ENCODE results near the gene CNNM4. TPM values are rescaled to one million over a fixed set of nuclear protein-coding genes. Genes with fewer than 3 reads are reported as not detected.

CNNM4 gene
- polyA plus RNA-seq, 1 donor, result 17.9 TPM

DNA sequence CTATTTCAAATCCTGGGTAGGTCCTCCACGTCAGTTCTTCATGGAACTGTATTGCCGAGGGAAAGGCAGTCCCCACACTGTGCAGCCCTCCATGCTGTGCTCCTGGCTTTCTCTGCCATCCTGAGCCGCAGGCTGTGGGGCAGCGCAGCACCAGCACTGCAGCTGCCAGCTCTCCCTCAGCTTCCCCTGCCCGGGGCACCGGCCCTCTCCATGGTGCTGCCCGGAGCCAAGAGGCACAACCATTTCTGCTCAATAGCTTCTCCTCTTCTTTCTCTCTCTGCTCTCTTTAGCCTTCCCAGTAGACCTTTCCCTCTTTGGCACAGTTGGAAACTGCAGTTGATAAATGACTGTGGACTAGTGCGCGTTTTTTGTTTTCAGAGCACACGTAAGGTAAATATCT, 71.0 kb downstream of the CNNM4 start:
- no peak overlapping the region for H3K4me3 ChIP-seq (ENCODE audit: low read length)
- peaks cover 14% of the 10 kb centered on the region for H3K4me1 ChIP-seq (ENCODE audit: control insufficient read depth, insufficient read depth, low read length)
- H3K9me3 ChIP-seq (ENCODE audit: control insufficient read depth, low read depth, low read length), result no peaks in the 10 kb centered on the region
- DNase-seq, result no peak
- no CpG with 5 or more reads among the region's 10 CpGs for WGBS (ENCODE audit: insufficient coverage, low lambda C conversion rate)
- peaks cover 76% of the 10 kb centered on the region for H3K36me3 ChIP-seq (ENCODE audit: control insufficient read depth, insufficient read depth, low read length)
- no peaks in the 10 kb centered on the region for H3K27me3 ChIP-seq (ENCODE audit: control insufficient read depth, insufficient read depth, low read length)
- H3K27ac ChIP-seq (ENCODE audit: low read length), result no peak overlapping the region

DNA sequence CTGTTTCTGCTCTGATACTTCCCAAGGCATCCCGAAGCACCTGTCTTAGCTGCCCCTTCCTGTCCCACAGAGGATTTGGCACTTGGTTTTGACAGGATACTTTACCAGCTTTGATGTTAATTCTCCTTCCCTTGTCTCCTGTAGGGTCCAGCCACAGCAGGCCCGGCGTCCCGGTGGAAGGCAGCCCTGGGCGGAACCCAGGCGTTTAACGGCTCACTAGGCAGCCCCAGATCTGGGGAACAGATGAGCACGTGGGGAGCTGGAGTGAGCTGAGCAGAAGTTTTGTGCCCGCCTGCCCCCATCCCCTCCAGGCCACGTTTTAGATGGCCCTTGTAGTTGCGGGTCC, 71.7 kb downstream of the CNNM4 start:
- Histone ChIP-seq H3K36me3 (ENCODE audit: control insufficient read depth, insufficient read depth, low read length) (peaks cover 71% of the 10 kb centered on the region), H3K27ac (ENCODE audit: low read length) (no peak overlapping the region), H3K4me1 (ENCODE audit: control insufficient read depth, insufficient read depth, low read length) (peaks cover 14% of the 10 kb centered on the region), H3K4me3 (ENCODE audit: low read length) (no peak overlapping the region), H3K9me3 (ENCODE audit: control insufficient read depth, low read depth, low read length) (no peaks in the 10 kb centered on the region), H3K27me3 (ENCODE audit: control insufficient read depth, insufficient read depth, low read length) (no peaks in the 10 kb centered on the region)
- DNase-seq, result no peak
- no CpG with 5 or more reads among the region's 11 CpGs for WGBS (ENCODE audit: insufficient coverage, low lambda C conversion rate)

DNA sequence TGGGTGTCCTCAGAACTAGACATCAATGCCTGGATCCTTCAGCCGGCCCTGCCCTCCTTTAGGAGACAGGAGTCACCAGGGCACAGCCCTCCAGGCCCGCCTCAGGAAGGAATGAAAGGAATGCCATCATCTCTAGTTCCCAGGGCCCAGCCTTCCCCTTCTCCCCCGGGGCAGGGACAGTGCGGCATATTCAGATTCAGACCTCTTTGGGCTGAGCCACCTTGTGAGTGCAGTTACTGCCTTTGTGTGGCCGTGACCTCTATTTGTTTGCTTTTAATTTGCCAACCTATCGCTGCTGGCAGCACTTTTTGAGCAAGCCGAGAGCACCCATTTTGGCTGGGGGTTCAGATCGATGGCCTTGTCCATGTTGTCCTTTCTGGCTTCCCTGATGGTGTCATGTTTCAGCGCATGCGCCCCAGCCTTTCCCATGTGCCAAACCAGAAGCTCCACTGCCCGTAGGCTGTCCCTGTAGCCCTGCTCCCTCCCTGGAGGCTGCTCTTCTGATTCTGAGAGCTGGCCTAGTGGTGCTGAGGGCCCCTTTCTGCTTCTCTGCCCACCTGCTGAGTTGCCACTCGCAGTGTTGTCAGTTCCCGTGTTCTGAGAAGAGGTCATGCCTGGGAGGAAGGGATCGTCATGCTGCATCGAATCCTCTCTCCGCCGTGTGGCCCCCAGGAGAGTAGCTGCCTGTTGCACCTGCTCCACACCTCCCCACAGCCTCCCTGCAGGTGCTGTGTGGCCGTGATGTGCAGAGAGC, 72.2 kb downstream of the CNNM4 start:
- Histone ChIP-seq H3K9me3 (ENCODE audit: control insufficient read depth, low read depth, low read length) (no peaks in the 10 kb centered on the region), H3K27me3 (ENCODE audit: control insufficient read depth, insufficient read depth, low read length) (no peaks in the 10 kb centered on the region), H3K36me3 (ENCODE audit: control insufficient read depth, insufficient read depth, low read length) (peaks cover 70% of the 10 kb centered on the region), H3K27ac (ENCODE audit: low read length) (no peak overlapping the region), H3K4me1 (ENCODE audit: control insufficient read depth, insufficient read depth, low read length) (peaks cover 14% of the 10 kb centered on the region), H3K4me3 (ENCODE audit: low read length) (no peak overlapping the region)
- DNase-seq, result peak; percentile 40 to 48
- WGBS (ENCODE audit: insufficient coverage, low lambda C conversion rate), result no CpG with 5 or more reads among the region's 18 CpGs

DNA sequence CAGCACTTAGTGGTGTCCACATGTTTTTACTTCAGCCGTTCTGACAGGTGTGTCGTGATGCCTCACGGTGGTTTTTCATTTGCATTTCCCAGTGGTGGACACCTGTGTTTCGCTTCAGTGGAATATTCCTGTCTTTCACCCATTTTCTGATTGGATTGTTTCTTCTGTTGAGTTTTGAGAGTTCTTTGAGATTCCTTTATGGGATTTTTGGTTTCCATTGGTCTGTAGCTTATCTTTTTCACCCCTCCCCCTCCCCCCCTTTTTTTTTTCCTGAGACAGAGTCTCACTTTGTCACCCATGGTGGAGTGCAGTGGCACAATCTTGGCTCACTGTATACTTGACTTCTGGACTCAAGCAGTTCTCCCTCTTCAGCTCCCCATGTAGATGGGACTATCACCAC, 75.1 kb downstream of the CNNM4 start:
- peaks cover 19% of the 10 kb centered on the region for H3K4me1 ChIP-seq (ENCODE audit: control insufficient read depth, insufficient read depth, low read length)
- peaks cover 58% of the 10 kb centered on the region for H3K36me3 ChIP-seq (ENCODE audit: control insufficient read depth, insufficient read depth, low read length)
- no peaks in the 10 kb centered on the region for H3K27me3 ChIP-seq (ENCODE audit: control insufficient read depth, insufficient read depth, low read length)
- H3K27ac ChIP-seq (ENCODE audit: low read length), result no peak overlapping the region
- no CpG with 5 or more reads among the region's 4 CpGs for WGBS (ENCODE audit: insufficient coverage, low lambda C conversion rate)
- H3K4me3 ChIP-seq (ENCODE audit: low read length), result no peak overlapping the region
- DNase-seq, result no peak
- H3K9me3 ChIP-seq (ENCODE audit: control insufficient read depth, low read depth, low read length), result no peaks in the 10 kb centered on the region

DNA sequence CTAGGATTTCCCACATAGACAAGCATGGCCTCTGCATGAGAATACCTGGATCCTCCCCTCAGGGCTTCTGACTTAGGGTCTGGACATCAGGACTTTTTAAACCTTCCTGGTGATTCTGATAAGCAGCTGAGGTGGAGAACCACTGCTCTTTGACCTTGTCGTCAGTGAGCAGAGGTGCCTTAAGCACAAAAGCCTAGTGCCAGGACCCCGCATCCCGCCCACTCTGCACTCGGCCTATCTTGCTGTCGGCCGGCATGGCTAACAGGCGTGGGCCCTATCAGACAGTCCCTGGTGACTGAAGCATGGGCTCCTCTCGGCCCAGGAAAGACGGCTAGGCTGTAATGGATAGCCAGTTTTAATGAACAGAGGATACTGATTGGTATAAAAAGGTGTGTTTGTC, 76.9 kb downstream of the CNNM4 start:
- peaks cover 15% of the 10 kb centered on the region for H3K4me1 ChIP-seq (ENCODE audit: control insufficient read depth, insufficient read depth, low read length)
- no peak for DNase-seq
- H3K27me3 ChIP-seq (ENCODE audit: control insufficient read depth, insufficient read depth, low read length), result no peaks in the 10 kb centered on the region
- H3K9me3 ChIP-seq (ENCODE audit: control insufficient read depth, low read depth, low read length), result no peaks in the 10 kb centered on the region
- WGBS (ENCODE audit: insufficient coverage, low lambda C conversion rate), result no CpG with 5 or more reads among the region's 9 CpGs
- no peak overlapping the region for H3K27ac ChIP-seq (ENCODE audit: low read length)
- peaks cover 40% of the 10 kb centered on the region for H3K36me3 ChIP-seq (ENCODE audit: control insufficient read depth, insufficient read depth, low read length)
- no peak overlapping the region for H3K4me3 ChIP-seq (ENCODE audit: low read length)

DNA sequence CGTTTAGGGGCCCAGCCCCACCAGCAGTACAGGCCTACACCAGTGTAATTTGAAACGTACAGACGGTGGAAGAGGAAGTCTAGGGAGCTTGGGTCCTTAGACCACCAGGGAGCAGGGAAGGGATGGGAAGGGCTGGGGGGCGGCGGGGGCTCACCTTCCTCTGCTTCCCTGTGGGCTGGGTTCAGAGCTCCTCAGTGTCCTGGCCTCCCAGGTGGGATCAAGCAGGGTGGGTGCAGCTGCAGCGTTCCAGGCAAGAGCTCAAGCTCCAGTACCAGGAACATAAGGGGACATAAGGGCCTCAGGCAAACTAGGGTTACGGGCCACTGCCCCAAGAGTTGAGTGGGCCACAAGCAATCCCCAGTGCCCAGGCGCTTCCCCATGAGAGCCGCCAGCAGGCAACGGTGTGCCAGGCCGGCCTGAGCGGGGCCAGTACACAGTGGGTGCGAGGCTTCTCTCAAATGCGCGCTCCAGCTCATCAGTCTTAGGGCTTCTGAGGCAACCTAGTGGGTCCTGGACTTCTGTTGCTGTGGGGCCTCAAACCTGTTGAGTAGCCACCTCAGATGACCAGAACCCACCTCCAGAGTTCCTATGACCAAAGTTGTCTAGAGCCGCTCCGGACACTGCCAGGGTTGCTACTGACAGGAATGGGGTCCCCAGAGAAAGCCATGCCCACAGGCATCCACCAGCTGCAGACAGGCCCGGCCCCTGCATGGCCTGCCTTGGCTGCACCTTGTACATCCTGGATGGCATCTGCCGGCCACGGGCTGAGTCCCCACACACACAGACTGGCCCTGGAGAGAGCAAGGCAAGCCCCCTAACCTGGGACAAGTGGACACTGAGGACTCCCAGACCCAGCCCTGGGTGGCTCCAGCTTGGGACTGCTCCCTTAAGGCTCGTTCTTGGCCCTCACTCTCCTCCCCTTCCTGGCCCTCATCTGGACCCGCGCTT, 77.9 kb downstream of the CNNM4 start:
- H3K4me3 ChIP-seq (ENCODE audit: low read length), result no peak overlapping the region
- H3K4me1 ChIP-seq (ENCODE audit: control insufficient read depth, insufficient read depth, low read length), result peaks cover 5% of the 10 kb centered on the region
- peaks cover 36% of the 10 kb centered on the region for H3K36me3 ChIP-seq (ENCODE audit: control insufficient read depth, insufficient read depth, low read length)
- H3K9me3 ChIP-seq (ENCODE audit: control insufficient read depth, low read depth, low read length), result no peaks in the 10 kb centered on the region
- H3K27ac ChIP-seq (ENCODE audit: low read length), result no peak overlapping the region
- WGBS (ENCODE audit: insufficient coverage, low lambda C conversion rate), result no CpG with 5 or more reads among the region's 23 CpGs
- H3K27me3 ChIP-seq (ENCODE audit: control insufficient read depth, insufficient read depth, low read length), result no peaks in the 10 kb centered on the region
- no peak for DNase-seq

DNA sequence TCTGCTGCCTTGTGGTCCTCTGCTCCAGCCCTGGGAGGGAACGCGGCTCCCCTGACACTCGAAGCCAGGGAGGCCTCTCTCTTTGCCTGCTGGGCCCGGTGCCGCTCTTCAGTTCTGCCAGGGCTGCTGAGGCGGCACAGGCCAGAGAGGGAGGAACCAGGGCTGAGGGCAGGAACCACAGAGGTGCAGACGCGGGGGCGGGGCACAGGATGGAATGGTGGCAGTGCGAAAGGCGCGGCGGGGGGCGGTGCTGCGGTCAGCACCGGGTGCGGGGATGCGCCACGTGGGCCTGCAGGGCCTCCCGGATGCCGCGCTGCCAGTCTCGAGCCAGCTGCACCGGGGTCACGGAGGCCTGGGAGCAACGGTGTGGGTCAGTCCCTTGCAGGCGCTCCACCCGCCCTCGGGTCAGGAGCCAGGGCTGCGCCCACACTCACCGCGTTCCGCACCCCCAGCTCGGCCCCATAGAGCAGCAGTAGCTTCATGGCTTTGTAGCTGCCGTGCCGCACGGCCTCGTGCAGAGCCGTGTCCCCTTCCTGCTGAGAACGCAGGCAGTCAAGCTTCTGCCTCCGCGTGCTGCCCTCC, 78.7 kb downstream of the CNNM4 start:
- Histone ChIP-seq H3K4me3 (ENCODE audit: low read length) (no peak overlapping the region), H3K27me3 (ENCODE audit: control insufficient read depth, insufficient read depth, low read length) (no peaks in the 10 kb centered on the region), H3K27ac (ENCODE audit: low read length) (no peak overlapping the region), H3K36me3 (ENCODE audit: control insufficient read depth, insufficient read depth, low read length) (peaks cover 37% of the 10 kb centered on the region), H3K9me3 (ENCODE audit: control insufficient read depth, low read depth, low read length) (no peaks in the 10 kb centered on the region), H3K4me1 (ENCODE audit: control insufficient read depth, insufficient read depth, low read length) (peaks cover 5% of the 10 kb centered on the region)
- WGBS (ENCODE audit: insufficient coverage, low lambda C conversion rate), result no CpG with 5 or more reads among the region's 42 CpGs
- DNase-seq, result peak in 1 of 2 donors; percentile 34

DNA sequence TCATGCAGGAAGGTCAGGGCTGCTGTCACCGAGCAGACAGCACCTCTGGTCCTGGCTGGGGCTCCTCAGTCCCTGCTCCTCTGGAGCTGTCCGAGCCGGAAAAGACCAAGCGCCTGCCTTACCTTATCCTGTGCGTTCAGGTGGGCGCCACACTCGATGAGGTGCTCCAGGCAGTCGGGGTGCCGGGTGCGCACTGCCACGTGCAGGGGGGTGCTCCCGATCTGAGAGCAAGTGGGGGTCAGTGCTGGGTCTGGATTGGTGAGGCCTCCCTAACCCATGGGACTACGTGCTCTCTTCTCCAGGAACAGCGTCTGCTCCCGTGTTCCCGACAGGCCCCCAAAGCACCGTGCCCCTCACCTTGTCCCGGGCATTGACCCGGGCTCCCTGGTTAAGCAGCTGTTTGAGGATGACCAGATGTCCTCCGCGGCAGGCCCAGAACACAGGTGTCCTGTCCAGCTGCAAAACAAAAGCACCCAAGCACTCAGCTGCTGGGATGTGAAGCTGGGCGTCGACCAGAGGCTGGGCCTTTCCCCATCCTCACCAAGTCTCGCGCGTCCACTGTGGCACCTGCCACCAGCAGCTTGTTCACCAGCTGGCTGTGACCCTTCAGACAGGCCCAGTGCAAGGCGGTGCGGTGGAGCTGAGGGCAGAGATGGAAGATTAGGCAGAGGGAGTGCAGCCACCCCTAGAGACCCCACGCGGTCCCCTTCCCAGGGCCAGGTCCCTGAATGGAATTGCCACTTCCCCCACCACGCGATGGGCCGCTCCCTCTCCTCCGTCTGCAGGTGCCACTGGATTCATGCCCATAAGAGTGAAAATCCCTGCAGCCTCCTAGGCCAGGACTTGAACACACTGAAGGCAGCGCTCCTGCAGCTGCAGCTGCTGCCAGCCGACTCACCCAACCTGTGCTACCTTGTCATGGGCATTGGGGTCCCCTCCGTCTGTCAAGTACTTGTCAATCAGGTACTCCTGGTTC, 79.5 kb downstream of the CNNM4 start:
- H3K36me3 ChIP-seq (ENCODE audit: control insufficient read depth, insufficient read depth, low read length), result peaks cover 31% of the 10 kb centered on the region
- no CpG with 5 or more reads among the region's 37 CpGs for WGBS (ENCODE audit: insufficient coverage, low lambda C conversion rate)
- DNase-seq, result no peak

DNA sequence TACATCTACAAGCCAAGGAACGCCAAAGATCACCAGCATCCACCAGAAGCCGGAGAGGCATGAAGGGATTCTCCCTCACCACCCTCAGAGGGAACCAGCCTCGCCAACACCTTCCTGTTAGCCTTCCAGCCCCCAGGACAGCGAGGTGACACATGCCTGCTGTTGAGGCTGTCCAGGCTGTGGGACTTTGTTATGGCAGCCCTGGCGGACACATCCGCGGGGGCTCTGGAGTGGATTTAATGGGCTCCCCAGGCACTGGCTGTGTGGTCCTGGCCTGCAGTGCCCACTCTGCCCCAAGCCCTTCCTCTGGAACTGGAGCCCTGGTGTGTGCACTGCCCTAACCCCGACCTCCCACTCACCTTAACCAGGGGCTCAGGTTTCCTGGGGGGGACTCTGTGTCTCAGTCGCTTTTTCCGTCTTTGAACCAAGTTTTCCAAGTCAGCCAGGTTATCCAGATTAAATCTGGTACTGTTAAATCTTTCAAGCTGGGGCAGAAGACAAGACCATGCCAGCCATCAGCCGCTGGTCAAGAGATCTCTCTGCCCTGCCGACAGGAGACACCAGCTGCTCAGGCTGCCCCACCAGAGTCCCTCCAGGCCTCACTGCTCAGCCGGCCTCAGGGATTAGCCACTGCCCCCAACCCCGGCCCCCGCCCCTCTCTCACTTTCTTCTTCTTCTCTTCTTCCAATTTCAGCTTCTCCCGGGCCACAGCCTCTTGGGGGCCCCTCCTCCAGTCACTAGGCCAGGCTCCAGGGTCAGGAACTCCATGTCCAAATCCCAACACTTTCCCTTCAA, 81.2 kb downstream of the CNNM4 start:
- H3K4me1 ChIP-seq (ENCODE audit: control insufficient read depth, insufficient read depth, low read length), result peaks cover 5% of the 10 kb centered on the region
- H3K4me3 ChIP-seq (ENCODE audit: low read length), result no peak overlapping the region
- H3K9me3 ChIP-seq (ENCODE audit: control insufficient read depth, low read depth, low read length), result no peaks in the 10 kb centered on the region
- H3K27me3 ChIP-seq (ENCODE audit: control insufficient read depth, insufficient read depth, low read length), result no peaks in the 10 kb centered on the region
- no CpG with 5 or more reads among the region's 16 CpGs for WGBS (ENCODE audit: insufficient coverage, low lambda C conversion rate)
- peaks cover 31% of the 10 kb centered on the region for H3K36me3 ChIP-seq (ENCODE audit: control insufficient read depth, insufficient read depth, low read length)
- no peak overlapping the region for H3K27ac ChIP-seq (ENCODE audit: low read length)
- DNase-seq, result no peak

More for the DNA sequence above, 79.5 kb downstream of the CNNM4 start:
- H3K9me3 ChIP-seq (ENCODE audit: control insufficient read depth, low read depth, low read length), result no peaks in the 10 kb centered on the region
- no peak overlapping the region for H3K4me3 ChIP-seq (ENCODE audit: low read length)
- H3K27ac ChIP-seq (ENCODE audit: low read length), result no peak overlapping the region
- peaks cover 5% of the 10 kb centered on the region for H3K4me1 ChIP-seq (ENCODE audit: control insufficient read depth, insufficient read depth, low read length)
- no peaks in the 10 kb centered on the region for H3K27me3 ChIP-seq (ENCODE audit: control insufficient read depth, insufficient read depth, low read length)

Measured in large intestine (tissue), 3 donors.